Embryonic facial prominence (tissue), 1 donor: ENCODE data around the gene POTEF.
"Not testable (repeated sequence)": the region's sequence is repeated elsewhere in the genome, so short reads cannot be mapped to it uniquely, and the experiment has no call there.

ENCODE experiments used
- DNase-seq: peaks from one replicate; pipeline ENCODE4 v3.0.0-alpha.2; 2016; ENCODE audit errors: extremely low spot score

POTEF gene

GRCh38 chr2:130129120-130129829 is at the start of gene POTEF:
TSS of gene POTEF (minus strand) at chr2:130129222. CDS start at chr2:130120515, 8,707 bp downstream.
- DNase-seq: not testable (repeated sequence)

- not testable (repeated sequence) for DNase-seq
Measured at GRCh38 chr2:130174866-130175265, 45.8 kb upstream of the POTEF start.

GRCh38 chr2:130169896-130170295 is 40.9 kb upstream of the POTEF start:
- no peak for DNase-seq

GRCh38 chr2:130169163-130169562 is 40.1 kb upstream of the POTEF start:
- not testable (repeated sequence) for DNase-seq

- DNase-seq: not testable (repeated sequence)
Measured at GRCh38 chr2:130166611-130167010, 37.6 kb upstream of the POTEF start.

GRCh38 chr2:130165293-130166016 is 36.4 kb upstream of the POTEF start:
- no peak for DNase-seq

GRCh38 chr2:130162968-130163367 is 33.9 kb upstream of the POTEF start:
- DNase-seq: no peak

- DNase-seq: not testable (repeated sequence)
Measured at GRCh38 chr2:130162486-130162885, 33.5 kb upstream of the POTEF start.

GRCh38 chr2:130160838-130161705 is 32.0 kb upstream of the POTEF start:
- DNase-seq: not testable (repeated sequence)

GRCh38 chr2:130160131-130160530 is 31.1 kb upstream of the POTEF start:
- DNase-seq: no peak

- not testable (repeated sequence) for DNase-seq
Measured at GRCh38 chr2:130159376-130159775, 30.4 kb upstream of the POTEF start.

GRCh38 chr2:130158631-130159030 is 29.6 kb upstream of the POTEF start:
- no peak for DNase-seq

- not testable (repeated sequence) for DNase-seq
Measured at GRCh38 chr2:130157825-130158514, 28.9 kb upstream of the POTEF start.

- not testable (repeated sequence) for DNase-seq
Measured at GRCh38 chr2:130157354-130157753, 28.3 kb upstream of the POTEF start.

GRCh38 chr2:130156624-130157004 is 27.6 kb upstream of the POTEF start:
- no peak for DNase-seq

GRCh38 chr2:130155956-130156623 is 27.1 kb upstream of the POTEF start:
- DNase-seq: not testable (repeated sequence)

GRCh38 chr2:130154773-130155765 is 26.0 kb upstream of the POTEF start:
- no peak for DNase-seq

- DNase-seq: not testable (repeated sequence)
Measured at GRCh38 chr2:130154423-130154770, 25.4 kb upstream of the POTEF start.

GRCh38 chr2:130153721-130154422 is 24.9 kb upstream of the POTEF start:
- DNase-seq: not testable (repeated sequence)
